Measurements from ENCODE around the gene CACNA1C. TPM values are rescaled to one million over a fixed set of nuclear protein-coding genes. Genes with fewer than 3 reads are reported as not detected.

CACNA1C gene
- total RNA-seq, 4 donors from 2014 or later = 1.4 to 3.7 (median 2.2) TPM

DNA sequence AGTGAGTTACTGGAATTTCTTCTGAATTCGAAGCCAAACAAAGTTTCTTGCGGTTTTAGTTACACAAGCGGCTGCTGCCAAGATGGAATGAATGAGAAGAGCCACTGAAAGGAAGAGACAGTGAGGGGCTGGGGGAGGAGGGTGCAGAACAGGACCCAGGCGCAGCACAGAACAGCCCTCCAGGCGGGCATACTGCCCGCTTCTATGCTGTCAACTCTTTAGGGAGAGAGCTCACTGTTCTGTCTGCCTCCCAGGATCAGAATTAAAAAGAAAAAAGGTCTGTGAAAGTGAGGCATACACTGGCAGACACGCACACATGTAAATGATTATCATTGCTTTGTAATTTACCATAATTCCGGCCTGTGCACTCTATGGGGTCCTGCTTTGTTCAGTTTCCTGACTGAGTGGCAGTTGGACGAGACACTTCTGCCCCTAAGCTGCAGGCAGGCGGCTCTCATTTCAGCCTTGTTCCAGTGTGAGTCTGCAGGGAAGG lies 231.6 kb downstream of the CACNA1C start:
- no peak for DNase-seq (ENCODE audit: low spot score in 2 of 2)
- no peaks in the 10 kb centered on the region for H3K36me3 ChIP-seq
- no peaks in the 10 kb centered on the region for H3K27me3 ChIP-seq
- peak overlapping the region; percentile 7 for H3K4me3 ChIP-seq
- peak overlapping the region; percentile 49 for H3K27ac ChIP-seq
- peaks cover 46% of the 10 kb centered on the region for H3K4me1 ChIP-seq
- WGBS = 34% methylated on average over 10 of the region's 10 CpGs
- no peaks in the 10 kb centered on the region for H3K9me3 ChIP-seq
- TF ChIP-seq EP300 (IDR thresholded peaks at IDR 0.05) (no peak), POLR2AphosphoS5 (IDR thresholded peaks at IDR 0.05) (no peak), POLR2A (IDR thresholded peaks at IDR 0.05) (no peak)
- TF ChIP-seq, protein P1, sequence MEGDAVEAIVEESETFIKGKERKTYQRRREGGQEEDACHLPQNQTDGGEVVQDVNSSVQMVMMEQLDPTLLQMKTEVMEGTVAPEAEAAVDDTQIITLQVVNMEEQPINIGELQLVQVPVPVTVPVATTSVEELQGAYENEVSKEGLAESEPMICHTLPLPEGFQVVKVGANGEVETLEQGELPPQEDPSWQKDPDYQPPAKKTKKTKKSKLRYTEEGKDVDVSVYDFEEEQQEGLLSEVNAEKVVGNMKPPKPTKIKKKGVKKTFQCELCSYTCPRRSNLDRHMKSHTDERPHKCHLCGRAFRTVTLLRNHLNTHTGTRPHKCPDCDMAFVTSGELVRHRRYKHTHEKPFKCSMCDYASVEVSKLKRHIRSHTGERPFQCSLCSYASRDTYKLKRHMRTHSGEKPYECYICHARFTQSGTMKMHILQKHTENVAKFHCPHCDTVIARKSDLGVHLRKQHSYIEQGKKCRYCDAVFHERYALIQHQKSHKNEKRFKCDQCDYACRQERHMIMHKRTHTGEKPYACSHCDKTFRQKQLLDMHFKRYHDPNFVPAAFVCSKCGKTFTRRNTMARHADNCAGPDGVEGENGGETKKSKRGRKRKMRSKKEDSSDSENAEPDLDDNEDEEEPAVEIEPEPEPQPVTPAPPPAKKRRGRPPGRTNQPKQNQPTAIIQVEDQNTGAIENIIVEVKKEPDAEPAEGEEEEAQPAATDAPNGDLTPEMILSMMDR (IDR thresholded peaks at IDR 0.05) = no peak

DNA sequence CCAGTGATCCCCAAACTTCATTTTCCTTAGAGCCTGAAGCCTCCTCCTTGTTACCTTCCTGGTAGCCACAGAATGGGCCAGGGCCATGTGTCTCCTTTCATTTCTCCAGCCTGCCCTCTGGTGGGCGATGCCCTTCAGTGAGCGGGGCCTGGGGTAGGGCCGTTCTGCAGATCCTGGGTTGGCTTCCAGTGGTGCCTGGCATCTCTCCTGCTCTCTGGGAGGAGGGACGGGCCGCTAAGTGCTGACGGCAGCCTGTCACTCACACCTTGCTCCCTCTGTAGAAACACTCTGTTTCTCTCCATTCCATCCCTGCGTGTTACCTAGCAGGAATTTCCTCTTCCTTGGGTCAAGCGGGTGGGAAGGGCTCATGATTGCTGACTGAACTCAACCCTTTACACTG lies 232.1 kb downstream of the CACNA1C start:
- no peaks in the 10 kb centered on the region for H3K9me3 ChIP-seq
- H3K4me1 ChIP-seq = peaks cover 46% of the 10 kb centered on the region
- no peaks in the 10 kb centered on the region for H3K27me3 ChIP-seq
- TF ChIP-seq EP300 (IDR thresholded peaks at IDR 0.05) = no peak
- TF ChIP-seq, protein P1 (IDR thresholded peaks at IDR 0.05) = peak; percentile 41 to 63
- H3K27ac ChIP-seq = peak overlapping the region; percentile 49
- 32% methylated on average over 8 of the region's 8 CpGs for WGBS
- H3K36me3 ChIP-seq = no peaks in the 10 kb centered on the region
- no peak overlapping the region for H3K4me3 ChIP-seq
- no peak for DNase-seq (ENCODE audit: low spot score in 2 of 2)

DNA sequence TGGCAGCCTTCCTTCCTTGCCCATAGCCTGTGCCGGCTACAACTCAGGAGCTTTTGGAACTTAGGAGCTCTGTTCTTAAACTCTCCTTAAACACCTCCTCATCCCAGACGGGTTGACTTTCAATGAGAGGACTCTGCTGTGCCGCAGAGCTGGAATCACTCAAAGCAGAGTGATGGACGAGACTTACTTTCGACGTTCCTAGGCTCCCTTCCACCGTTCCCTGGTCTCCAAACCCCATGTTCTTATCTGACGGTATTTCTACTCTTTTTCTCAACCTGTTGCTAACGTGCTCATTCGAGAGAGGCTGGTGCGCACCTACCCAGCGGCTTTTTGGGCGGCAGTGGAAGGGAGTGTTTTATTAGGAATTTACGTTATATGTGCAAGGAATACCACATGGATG lies 232.7 kb downstream of the CACNA1C start:
- Histone ChIP-seq H3K4me3 (no peak overlapping the region), H3K9me3 (no peaks in the 10 kb centered on the region), H3K27ac (no peak overlapping the region), H3K4me1 (peaks cover 46% of the 10 kb centered on the region), H3K36me3 (no peaks in the 10 kb centered on the region), H3K27me3 (peaks cover 4% of the 10 kb centered on the region)
- DNase-seq (ENCODE audit: low spot score in 2 of 2) = peak in 1 of 2 donors; percentile 54
- 95% methylated on average over 14 of the region's 14 CpGs for WGBS
- TF ChIP-seq POLR2A (IDR thresholded peaks at IDR 0.05) = no peak
- no peak for TF ChIP-seq POLR2AphosphoS5 (IDR thresholded peaks at IDR 0.05)
- TF ChIP-seq, protein P1 (IDR thresholded peaks at IDR 0.05) = no peak
- TF ChIP-seq EP300 (IDR thresholded peaks at IDR 0.05) = no peak

DNA sequence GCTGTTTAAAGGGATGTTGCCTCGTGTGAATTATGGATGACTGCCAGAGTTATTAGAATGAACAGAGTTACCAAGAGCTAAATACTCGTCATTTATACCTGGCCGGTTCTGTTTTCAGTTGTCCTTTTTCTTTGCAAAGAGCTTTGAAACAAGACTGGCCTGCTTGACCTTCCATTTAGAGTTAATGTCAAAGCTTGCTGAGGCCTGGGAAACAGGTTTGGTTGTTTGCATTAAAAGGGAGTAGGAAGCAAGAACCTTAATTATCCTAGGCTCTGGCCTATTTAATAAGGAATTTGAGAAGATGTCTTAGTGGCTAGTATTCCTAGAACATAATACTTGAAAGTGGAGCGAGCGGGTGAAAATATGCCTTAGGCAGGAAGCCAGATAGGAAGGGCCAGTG lies 233.3 kb downstream of the CACNA1C start:
- Histone ChIP-seq H3K9me3 (no peaks in the 10 kb centered on the region), H3K27ac (peak overlapping the region; percentile 20), H3K36me3 (no peaks in the 10 kb centered on the region), H3K27me3 (peaks cover 4% of the 10 kb centered on the region), H3K4me3 (no peak overlapping the region), H3K4me1 (peaks cover 46% of the 10 kb centered on the region)
- TF ChIP-seq, protein P1 (IDR thresholded peaks at IDR 0.05) = no peak
- TF ChIP-seq POLR2AphosphoS5 (IDR thresholded peaks at IDR 0.05) (no peak), EP300 (IDR thresholded peaks at IDR 0.05) (no peak), POLR2A (IDR thresholded peaks at IDR 0.05) (no peak)
- 76% methylated on average over 5 of the region's 5 CpGs for WGBS
- no peak for DNase-seq (ENCODE audit: low spot score in 2 of 2)

DNA sequence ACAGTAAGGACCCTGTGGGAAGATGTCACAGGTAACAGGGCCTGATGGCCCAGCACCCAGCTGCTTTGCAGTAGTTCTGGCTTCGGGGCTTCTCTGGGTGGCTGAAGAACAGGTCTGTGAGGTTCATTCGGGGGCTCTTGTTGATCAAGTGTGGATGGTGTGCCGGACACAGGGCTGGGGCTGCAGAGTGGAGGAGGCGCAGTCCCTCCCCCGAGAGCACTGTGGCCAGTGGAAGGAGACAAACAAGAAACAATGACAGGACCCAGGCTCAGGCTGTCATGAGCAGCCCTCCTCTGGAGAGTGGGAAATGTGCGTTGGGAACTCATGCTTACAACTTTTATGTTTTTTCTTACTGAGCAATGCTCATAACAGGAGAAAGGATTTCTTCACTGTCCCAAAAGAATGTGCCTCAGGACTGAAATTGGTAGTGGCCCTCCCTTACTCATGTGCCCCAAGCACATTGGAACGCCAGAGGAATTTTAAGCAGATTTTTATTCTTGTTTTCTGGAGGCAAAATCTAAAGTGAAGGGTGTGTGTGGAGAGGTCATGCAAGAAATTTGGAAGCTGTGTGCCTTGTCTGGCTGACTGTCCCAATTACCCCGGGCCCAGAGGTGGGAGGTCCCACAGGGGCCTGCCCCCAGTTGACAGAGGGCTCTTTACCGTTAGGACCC lies 233.8 kb downstream of the CACNA1C start:
- DNase-seq (ENCODE audit: low spot score in 2 of 2) = no peak
- Histone ChIP-seq H3K4me1 (peaks cover 46% of the 10 kb centered on the region), H3K27me3 (peaks cover 4% of the 10 kb centered on the region), H3K9me3 (no peaks in the 10 kb centered on the region), H3K27ac (peak overlapping the region; percentile 20), H3K36me3 (no peaks in the 10 kb centered on the region), H3K4me3 (no peak overlapping the region)
- 54% methylated on average over 9 of the region's 9 CpGs for WGBS
- peak in 1 of 3 donors; percentile 32 for TF ChIP-seq POLR2AphosphoS5 (IDR thresholded peaks at IDR 0.05)
- TF ChIP-seq, protein P1 (IDR thresholded peaks at IDR 0.05) = no peak

Measured in suprapubic skin (tissue), 4 donors.